ENCODE data around the gene STPG3.
"Not testable (repeated sequence)": the region's sequence is repeated elsewhere in the genome, so short reads cannot be mapped to it uniquely, and the experiment has no call there.

Gene STPG3

DNA sequence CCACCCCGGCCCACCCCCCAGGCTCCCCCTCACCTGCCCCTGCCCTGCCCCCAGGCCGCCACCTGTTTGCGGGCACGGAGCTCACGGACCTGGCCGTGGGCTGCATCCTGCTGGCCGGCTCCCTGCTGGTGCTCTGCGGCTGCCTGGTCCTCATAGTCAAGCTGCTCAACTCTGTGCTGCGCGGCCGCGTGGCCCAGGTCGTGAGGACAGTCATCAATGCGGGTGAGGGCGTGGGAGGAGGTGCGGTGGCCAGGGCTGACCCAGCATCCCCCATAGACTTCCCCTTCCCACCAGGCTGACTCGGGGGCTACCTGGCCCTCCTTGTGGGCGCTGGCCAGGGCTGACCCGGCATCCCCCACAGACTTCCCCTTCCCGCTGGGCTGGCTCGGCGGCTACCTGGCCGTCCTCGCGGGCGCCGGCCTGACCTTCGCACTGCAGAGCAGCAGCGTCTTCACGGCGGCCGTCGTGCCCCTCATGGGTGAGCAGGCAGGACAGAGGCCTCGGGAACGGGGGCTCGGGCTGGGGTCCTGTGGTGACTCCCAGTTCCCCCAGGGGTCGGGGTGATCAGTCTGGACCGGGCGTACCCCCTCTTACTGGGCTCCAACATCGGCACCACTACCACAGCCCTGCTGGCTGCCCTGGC lies 16.9 kb upstream of the STPG3 start:
- DNase-seq: no peak

DNA sequence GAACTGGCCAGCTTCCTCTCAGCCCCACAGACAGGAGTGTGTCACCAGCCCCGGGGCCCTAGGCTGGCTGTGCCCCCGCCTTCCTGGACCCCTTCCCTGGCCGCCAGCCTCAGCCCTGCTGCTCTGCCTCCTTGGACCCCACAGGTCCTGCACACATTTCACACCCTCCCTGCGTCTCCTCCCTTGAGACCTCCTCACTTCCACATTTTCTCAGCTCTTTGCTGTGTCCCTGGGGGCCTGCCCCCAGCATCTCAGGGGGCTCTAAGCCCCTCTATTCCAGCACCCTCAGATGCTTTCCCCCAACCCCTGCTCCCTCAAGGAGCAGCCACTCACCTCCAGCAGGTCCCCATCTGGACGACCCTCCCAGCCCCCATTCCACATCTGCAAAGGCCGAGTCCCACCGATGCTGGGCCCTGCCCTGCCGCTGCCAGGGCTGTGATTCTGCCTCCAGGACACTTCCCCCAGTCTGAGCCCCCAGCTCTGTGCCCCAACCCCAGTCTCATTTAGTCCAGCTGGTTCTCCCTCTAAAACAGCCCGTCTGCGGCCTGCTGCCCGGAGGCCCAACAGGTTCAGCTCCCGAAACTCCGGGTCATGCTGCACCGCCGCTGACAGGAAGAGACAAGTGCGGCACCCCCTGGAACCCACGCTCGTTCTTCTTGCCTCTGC lies 16.2 kb upstream of the STPG3 start:
- DNase-seq: no peak

GRCh38 chr9:137235424-137236237 lies 15.5 kb upstream of the STPG3 start:
- DNase-seq: no peak

DNA sequence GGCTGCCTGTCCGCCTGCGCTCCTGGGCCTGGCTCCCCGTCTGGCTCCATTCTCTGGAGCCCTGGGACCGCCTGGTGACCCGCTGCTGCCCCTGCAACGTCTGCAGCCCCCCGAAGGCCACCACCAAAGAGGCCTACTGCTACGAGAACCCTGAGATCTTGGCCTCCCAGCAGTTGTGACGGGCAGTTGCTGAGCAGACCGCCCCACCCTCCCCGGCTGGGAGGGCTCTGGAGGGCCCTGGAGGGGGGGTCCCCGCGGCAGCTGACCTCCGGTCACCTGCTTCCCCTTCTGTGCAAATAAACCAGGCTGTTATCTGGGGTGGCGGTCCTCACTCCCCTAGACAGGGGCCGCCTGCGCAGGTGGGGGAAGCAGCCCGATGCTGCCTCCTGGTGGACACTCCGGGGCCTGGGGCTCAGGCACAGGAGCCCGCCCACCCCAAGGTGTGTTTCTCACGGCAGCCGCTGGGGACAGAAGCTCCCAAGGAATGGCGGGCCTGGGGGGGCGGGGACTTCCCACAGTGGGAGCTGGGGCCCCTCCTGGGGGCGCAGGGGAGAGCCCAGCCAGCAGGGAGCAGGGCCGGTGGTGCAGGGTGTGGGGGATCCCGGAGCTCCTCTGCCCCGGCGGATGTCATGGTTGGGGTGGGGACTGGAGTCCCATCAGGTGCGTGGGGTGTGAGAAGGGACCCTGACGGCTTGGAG lies 14.7 kb upstream of the STPG3 start:
- DNase-seq: peak; percentile 80

GRCh38 chr9:137236936-137237421 lies 14.1 kb upstream of the STPG3 start:
- DNase-seq: peak; percentile 49

DNA sequence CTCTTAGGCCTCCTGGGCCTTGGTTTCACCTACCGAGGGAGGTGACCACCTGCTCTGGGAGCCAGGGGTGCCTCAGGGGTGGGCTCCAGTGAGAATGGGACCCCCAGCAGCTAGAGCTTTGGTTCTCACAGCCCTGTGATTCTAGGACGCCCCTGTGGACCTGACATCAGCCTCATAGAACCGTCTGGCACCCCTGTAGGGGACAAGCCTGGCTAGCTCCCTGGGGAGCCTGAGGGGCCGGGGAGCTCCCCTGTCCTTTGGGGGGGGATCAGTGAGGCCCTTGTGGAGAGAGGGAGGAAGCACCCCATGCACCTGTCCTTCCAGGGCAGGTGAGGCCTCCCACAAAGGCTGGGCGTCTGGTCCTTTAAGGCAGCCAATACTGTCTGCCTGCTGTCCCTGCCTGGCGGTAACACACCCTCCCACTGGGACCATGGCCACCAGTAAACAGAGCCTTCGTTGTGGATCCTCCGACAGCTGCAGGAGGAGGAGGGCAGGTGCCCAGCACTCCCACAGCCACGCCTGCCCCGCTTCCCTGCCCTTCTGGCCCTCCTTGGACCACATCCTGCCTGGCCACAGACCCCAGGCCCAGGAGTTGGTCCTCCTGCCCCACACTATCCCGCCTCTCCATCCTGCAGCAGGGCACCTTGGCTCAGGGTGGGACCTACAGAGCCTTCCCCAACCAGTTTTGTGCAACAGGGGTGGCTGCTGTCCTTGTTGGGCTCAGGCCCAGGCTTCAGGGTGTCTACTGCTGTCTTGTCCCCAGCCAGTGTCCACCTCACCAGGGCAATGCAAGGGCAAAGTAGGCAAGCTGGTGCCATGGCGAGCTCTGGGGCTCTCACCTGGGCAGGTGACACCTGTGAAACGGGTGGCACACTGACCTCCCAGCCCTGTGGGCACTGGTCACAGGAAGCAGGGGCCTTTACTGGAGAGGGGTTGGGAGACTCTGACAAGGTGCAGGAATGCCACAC lies 13.0 kb upstream of the STPG3 start:
- peak; percentile 58 for DNase-seq

DNA sequence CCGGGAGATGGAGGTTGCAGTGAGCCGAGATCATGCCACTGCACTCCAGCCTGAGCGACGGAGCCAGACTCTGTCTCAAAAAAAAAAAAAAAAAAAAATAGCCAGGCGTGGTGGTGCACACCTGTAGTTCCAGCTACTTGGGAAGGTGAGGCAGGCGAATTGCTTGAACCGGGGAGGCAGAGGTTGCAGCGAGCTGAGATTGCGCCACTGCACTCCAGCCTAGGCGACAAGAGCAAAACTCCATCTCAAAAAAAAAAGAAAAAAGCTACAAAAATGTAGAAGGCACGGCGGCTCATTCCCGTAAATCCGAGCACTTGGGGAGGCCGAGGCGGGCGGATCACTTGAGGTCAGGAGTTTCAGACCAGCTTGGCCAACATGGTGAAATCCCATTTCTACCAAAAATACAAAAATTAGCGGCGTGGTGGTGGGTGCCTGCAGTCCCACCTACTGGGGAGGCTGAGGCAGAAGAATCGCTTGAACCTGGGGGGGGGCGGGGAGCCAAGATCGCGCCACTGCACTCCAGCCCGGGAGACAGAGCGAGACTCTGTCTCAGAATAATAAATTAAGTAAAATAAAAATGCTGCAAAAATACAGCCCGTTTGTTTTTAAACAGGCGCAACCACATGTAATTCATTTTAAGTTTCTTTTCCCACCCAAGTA lies 11.4 kb upstream of the STPG3 start:
- not testable (repeated sequence) for DNase-seq

DNA sequence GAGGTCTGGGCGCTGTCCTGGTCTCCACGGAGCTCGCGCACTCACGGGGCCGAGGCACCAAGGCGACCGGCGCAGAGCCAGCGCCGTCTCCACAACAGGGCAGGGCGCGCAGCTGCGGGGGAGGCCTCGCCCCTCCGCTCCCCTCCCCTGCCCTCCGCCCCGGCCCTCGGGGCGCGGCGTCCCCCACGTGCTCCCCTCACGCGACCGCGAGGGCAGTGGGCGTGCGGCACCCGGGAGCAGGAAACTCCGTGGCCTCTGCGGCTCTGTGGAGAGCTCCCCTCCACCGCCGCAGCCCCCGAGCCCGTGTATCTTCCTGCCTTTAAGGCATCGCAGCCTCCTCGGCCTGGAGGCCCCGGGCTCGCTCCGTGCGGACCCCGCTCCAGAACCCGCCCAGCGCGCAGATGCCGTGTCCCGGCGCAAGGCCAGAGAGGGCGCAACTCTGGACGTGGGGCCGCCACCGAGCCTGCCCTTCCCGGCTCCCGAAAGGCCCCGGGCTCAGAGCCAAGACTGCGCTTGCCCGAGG lies 10.7 kb upstream of the STPG3 start:
- peak; percentile 77 for DNase-seq

DNA sequence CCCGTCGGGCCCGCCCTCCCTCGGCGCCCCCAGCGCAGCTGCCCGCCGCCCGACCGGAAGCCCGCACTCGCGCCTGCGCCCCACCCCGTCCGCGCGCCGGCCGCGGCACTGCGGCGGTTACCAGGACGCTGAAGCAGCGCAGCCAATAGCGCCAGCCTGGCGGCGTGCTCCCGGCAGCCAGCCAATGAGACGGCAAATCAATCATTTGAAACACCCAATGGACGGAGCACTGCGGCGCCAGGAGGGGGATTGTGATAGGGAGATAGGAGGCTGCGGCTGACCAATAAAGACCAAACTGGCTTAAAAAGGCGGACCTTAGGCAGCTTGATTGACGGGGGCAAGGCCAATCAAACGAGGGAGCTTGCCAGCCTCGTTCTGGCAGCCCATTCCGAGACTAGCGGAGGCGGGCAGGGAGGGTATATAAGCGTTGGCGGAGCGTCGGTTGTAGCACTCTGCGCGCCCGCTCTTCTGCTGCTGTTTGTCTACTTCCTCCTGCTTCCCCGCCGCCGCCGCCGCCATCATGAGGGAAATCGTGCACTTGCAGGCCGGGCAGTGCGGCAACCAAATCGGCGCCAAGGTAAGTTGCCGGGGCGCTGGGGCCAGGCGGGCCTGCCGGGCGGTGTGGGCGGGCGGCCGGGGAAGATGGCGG lies 10.1 kb upstream of the STPG3 start, which contains the start of gene TUBB4B:
TSS of gene TUBB4B (plus strand) at position 447 of the 649 bp plus-strand sequence. CDS start at position 521, 74 bp downstream.
- peak; percentile 100 for DNase-seq

DNA sequence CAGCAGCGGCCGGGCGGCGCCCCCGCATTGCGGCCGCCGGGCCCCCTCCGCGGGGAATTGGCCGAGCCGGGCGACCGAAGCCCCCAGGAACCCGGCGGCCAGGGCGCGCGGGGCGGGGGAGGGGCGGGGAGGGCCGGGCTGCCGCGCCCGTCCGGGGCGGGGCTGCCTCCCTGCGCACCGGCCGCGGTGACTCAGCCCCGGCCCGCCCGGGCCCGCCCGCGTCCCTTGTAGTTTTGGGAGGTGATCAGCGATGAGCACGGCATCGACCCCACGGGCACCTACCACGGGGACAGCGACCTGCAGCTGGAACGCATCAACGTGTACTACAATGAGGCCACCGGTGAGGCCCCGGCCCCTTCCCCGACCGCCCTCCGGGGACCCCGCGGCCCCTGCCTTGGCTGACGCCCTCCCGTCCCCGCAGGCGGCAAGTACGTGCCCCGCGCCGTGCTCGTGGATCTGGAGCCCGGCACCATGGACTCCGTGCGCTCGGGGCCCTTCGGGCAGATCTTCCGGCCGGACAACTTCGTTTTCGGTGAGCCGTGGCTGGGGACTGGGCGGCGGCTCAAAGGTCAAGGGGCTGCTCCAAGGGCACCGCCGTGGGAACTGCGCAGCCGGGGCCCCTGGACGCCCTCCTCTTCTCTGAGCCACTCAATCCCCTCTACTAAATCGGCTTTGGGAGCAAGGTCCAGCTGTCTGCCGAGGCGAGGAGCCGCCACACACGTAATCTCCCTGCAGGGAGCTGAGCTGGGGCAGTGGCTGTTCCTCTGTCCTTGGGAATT lies 9.4 kb upstream of the STPG3 start:
- no peak for DNase-seq

- DNase-seq: no peak
These were observed 8.6 kb upstream of the STPG3 start for GRCh38 chr9:137242269-137243203.

- not testable (repeated sequence) for DNase-seq
These were observed 7.8 kb upstream of the STPG3 start for GRCh38 chr9:137243266-137243625.

- DNase-seq: peak; percentile 52
These were observed 7.2 kb upstream of the STPG3 start for GRCh38 chr9:137243626-137244485.

DNA sequence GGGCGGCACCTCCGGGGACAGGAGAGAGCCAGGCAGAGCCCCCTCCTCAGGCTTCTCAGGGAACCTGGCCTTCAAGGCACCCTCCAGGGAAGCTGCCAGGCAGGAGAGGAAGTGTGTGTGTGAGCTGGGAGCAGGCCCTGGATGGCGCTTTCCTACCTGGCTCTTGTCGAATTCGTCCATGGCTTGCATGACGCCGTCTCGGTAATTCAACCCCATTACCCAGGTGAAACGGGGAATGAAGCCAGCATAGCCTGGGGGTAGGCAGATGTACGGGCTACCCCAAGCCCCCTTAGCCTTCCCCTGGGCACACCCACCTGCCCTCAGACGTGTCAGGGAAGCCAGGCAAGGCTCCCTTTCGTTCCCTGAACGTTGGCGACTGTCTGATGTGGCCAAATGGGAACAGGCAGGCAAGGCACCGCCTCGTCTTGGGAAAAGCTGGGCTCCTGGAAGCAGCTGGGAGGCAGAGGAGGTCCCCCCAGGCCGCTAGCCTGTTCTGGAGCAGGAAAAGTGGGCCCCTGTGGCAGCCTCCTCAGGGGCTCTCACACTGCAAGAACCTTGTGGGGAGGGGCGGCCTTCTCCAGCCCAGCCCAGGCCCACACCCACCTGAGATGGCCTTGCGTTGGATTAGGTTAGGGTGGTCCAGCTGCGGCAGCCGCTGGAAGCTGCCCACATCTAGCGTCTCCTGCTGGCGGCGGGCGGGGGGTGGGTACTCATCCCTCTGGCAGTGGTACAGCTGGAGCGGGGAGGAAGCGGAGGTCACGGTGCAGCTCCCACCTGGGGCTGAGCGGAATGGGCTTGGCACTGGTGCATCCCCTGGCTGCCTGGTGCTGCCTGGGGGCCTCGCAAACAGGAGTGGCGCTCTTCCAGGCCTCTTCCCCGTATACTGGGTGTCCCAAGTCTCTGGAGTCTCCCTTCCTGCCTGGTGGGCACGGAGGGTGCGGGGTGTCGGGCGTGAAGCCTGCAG lies 6.3 kb upstream of the STPG3 start:
- DNase-seq: peak; percentile 52

DNA sequence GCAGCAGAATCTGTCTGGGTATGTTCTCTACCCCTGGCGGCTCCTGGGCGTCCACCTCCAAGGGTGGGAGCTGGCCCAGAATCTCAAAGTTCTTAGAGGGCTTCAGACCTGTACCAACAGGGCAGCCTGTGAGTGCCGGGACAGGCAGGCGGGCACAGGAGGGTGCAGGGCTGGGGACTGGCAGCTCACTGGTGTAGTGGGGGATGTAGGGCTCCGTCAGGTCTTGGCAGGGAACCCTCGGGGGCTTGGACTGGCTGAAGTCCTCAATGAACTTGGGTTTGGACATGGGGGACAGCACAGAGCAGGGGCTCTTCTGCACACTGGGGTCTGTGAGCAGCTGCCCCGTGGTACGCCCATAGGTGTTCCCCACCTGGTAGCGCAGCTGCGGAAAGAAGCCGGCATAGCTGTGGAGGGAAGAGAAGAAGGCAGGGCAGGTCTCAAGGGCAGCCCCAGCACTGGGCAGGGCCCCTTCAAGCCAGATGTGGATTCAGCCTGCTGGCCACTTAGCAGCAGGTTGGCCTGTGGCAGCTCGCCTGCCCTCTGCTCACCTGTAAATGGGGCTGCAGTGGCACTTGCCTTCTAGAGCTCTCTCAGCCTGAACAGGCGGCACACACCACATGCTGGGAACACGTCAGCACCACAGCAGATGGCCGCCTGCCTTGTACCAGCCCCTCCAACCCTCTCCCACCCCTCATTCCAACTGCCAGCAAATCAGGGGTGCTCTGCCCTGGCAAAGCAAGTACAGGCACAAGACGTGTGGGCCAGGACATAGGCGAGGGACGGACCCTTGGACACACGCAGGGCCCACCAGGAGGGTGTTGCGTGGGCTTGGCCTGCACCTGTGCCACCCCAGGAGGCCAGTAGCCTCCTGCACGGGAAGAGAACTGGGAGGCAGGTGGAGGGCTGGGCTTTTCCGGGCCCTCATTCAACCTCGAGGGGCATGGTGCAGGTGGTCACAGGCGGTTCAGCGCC lies 5.3 kb upstream of the STPG3 start:
- DNase-seq: no peak

Data from NCI-H1092 treated with DMSO at 0.1 percent for 48 hours (cell line).